Measurements from ENCODE around the gene COL4A1.

- TF ChIP-seq POLR2A (IDR thresholded peaks at IDR 0.05), result no peak
- no peak for TF ChIP-seq CTCF (IDR thresholded peaks at IDR 0.05)
- no peak for TF ChIP-seq POLR2AphosphoS5 (IDR thresholded peaks at IDR 0.05; ENCODE audit: insufficient read depth in 1 of 2, low read depth in 1 of 2)
Measured at GRCh38 chr13:110229905-110230563, 76.9 kb downstream of the COL4A1 start.

Data from vagina (tissue), 2 donors.